HEK293 (cell line): ENCODE data around the gene XKR7.

Experiments
- BCL11B ChIP-seq: fragments of 450-650 bp; formaldehyde crosslinking; IDR thresholded peaks from 2 replicates; pipeline ENCODE4 v1.5.1; 2016; ENCODE audit warnings: low read depth, missing biosample characterization, missing genetic modification characterization
- FEZF1 ChIP-seq: fragments of 450-650 bp; formaldehyde crosslinking; IDR thresholded peaks from 2 replicates; pipeline ENCODE4 v1.5.1; 2016; ENCODE audit warnings: missing biosample characterization, missing genetic modification characterization
- KLF10 ChIP-seq: fragments of 450-650 bp; IDR thresholded peaks from 2 replicates; pipeline ENCODE4 v1.5.1; 2018; ENCODE audit warnings: missing biosample characterization, mild to moderate bottlenecking, missing genetic modification characterization
- OVOL3 ChIP-seq: fragments of 450-650 bp; formaldehyde crosslinking; IDR thresholded peaks from 2 replicates; pipeline ENCODE4 v1.5.1; 2016; ENCODE audit warnings: missing biosample characterization, missing genetic modification characterization
- RBAK ChIP-seq: fragments of 450-650 bp; formaldehyde crosslinking; IDR thresholded peaks from 2 replicates; pipeline ENCODE4 v1.5.1; 2016; ENCODE audit warnings: missing biosample characterization, missing genetic modification characterization
- SCRT1 ChIP-seq: fragments of 450-650 bp; formaldehyde crosslinking; IDR thresholded peaks from 2 replicates; pipeline ENCODE4 v1.5.1; 2016; ENCODE audit warnings: missing biosample characterization, missing genetic modification characterization, borderline replicate concordance
- SCRT2 ChIP-seq: fragments of 450-650 bp; formaldehyde crosslinking; IDR thresholded peaks from 2 replicates; pipeline ENCODE4 v1.5.1; 2016; ENCODE audit warnings: missing biosample characterization, missing genetic modification characterization
- ZBTB48 ChIP-seq: fragments of 450-650 bp; formaldehyde crosslinking; IDR thresholded peaks from 2 replicates; pipeline ENCODE4 v1.5.1; 2016; ENCODE audit warnings: missing biosample characterization, missing genetic modification characterization
- ZBTB7A ChIP-seq: fragments of 450-650 bp; formaldehyde crosslinking; IDR thresholded peaks from 2 replicates; pipeline ENCODE4 v1.5.1; 2016; ENCODE audit warnings: low read depth, missing biosample characterization, missing genetic modification characterization
- ZFP37 ChIP-seq: fragments of 450-650 bp; formaldehyde crosslinking; IDR thresholded peaks from 2 replicates; pipeline ENCODE4 v1.5.1; 2016; ENCODE audit warnings: missing biosample characterization, missing genetic modification characterization
- ZFP69B ChIP-seq: fragments of 450-650 bp; formaldehyde crosslinking; IDR thresholded peaks from 2 replicates; pipeline ENCODE4 v1.5.1; 2016; ENCODE audit warnings: missing biosample characterization, missing genetic modification characterization
- ZIC2 ChIP-seq: fragments of 450-650 bp; formaldehyde crosslinking; IDR thresholded peaks from 2 replicates; pipeline ENCODE4 v1.5.1; 2016; ENCODE audit warnings: missing biosample characterization, missing genetic modification characterization
- ZNF174 ChIP-seq: fragments of 450-650 bp; formaldehyde crosslinking; IDR thresholded peaks from 2 replicates; pipeline ENCODE4 v1.5.0; 2017; ENCODE audit warnings: missing biosample characterization, mild to moderate bottlenecking, missing genetic modification characterization
- ZNF18 ChIP-seq: fragments of 450-650 bp; formaldehyde crosslinking; IDR thresholded peaks from 2 replicates; pipeline ENCODE4 v1.5.1; 2016; ENCODE audit warnings: missing biosample characterization, missing genetic modification characterization
- ZNF2 ChIP-seq: fragments of 450-650 bp; formaldehyde crosslinking; IDR thresholded peaks from 2 replicates; pipeline ENCODE4 v1.5.1; 2016; ENCODE audit warnings: missing biosample characterization, missing genetic modification characterization
- ZNF335 ChIP-seq: fragments of 450-650 bp; formaldehyde crosslinking; conservative IDR thresholded peaks from 2 replicates; pipeline ENCODE4 v1.5.1; 2016; ENCODE audit warnings: missing biosample characterization, missing genetic modification characterization
- ZNF354C ChIP-seq: fragments of 450-650 bp; formaldehyde crosslinking; IDR thresholded peaks from 2 replicates; pipeline ENCODE4 v1.5.1; 2016; ENCODE audit warnings: missing biosample characterization, missing genetic modification characterization, low read depth, borderline replicate concordance
- ZNF366 ChIP-seq: fragments of 450-650 bp; formaldehyde crosslinking; conservative IDR thresholded peaks from 2 replicates; pipeline ENCODE4 v1.5.1; 2016; ENCODE audit warnings: missing biosample characterization, missing genetic modification characterization
- ZNF37A ChIP-seq: fragments of 450-650 bp; IDR thresholded peaks from 2 replicates; pipeline ENCODE4 v1.5.1; 2018; ENCODE audit warnings: missing biosample characterization, missing genetic modification characterization
- ZNF404 ChIP-seq: fragments of 450-650 bp; formaldehyde crosslinking; IDR thresholded peaks from 2 replicates; pipeline ENCODE4 v1.5.1; 2017; ENCODE audit warnings: missing biosample characterization, missing genetic modification characterization
- ZNF416 ChIP-seq: fragments of 450-650 bp; formaldehyde crosslinking; IDR thresholded peaks from 2 replicates; pipeline ENCODE4 v1.5.1; 2016; ENCODE audit warnings: missing biosample characterization, missing genetic modification characterization
- ZNF433 ChIP-seq: fragments of 450-650 bp; formaldehyde crosslinking; IDR thresholded peaks from 2 replicates; pipeline ENCODE4 v1.5.1; 2016; ENCODE audit warnings: missing biosample characterization, missing genetic modification characterization, low read depth
- ZNF510 ChIP-seq: fragments of 450-650 bp; formaldehyde crosslinking; IDR thresholded peaks from 2 replicates; pipeline ENCODE4 v1.5.1; 2018; ENCODE audit warnings: mild to moderate bottlenecking, missing genetic modification characterization, missing biosample characterization; ENCODE audit not compliant: insufficient replicate concordance
- ZNF558 ChIP-seq: fragments of 450-650 bp; formaldehyde crosslinking; IDR thresholded peaks from 2 replicates; pipeline ENCODE4 v1.5.1; 2016; ENCODE audit warnings: missing biosample characterization, missing genetic modification characterization
- ZNF560 ChIP-seq: fragments of 450-650 bp; formaldehyde crosslinking; IDR thresholded peaks from 2 replicates; pipeline ENCODE4 v1.5.1; 2017; ENCODE audit warnings: missing biosample characterization, missing genetic modification characterization, borderline replicate concordance
- ZNF585B ChIP-seq: fragments of 450-650 bp; formaldehyde crosslinking; IDR thresholded peaks from 2 replicates; pipeline ENCODE4 v1.5.1; 2016; ENCODE audit warnings: missing biosample characterization, missing genetic modification characterization
- ZNF629 ChIP-seq: fragments of 450-650 bp; formaldehyde crosslinking; IDR thresholded peaks from 2 replicates; pipeline ENCODE4 v1.5.1; 2017; ENCODE audit warnings: missing biosample characterization, missing genetic modification characterization
- ZNF660 ChIP-seq: fragments of 450-650 bp; IDR thresholded peaks from 2 replicates; pipeline ENCODE4 v1.5.1; 2018; ENCODE audit warnings: missing biosample characterization, mild to moderate bottlenecking, missing genetic modification characterization
- ZNF664 ChIP-seq: fragments of 450-650 bp; formaldehyde crosslinking; IDR thresholded peaks from 2 replicates; pipeline ENCODE4 v1.5.1; 2016; ENCODE audit warnings: missing biosample characterization, missing genetic modification characterization
- ZNF670 ChIP-seq: fragments of 450-650 bp; formaldehyde crosslinking; IDR thresholded peaks from 2 replicates; pipeline ENCODE4 v1.5.1; 2016; ENCODE audit warnings: missing biosample characterization, missing genetic modification characterization, low read depth
- ZNF76 ChIP-seq: fragments of 450-650 bp; formaldehyde crosslinking; IDR thresholded peaks from 2 replicates; pipeline ENCODE4; 2016; ENCODE audit warnings: low read depth, missing biosample characterization, missing genetic modification characterization, borderline replicate concordance
- ZNF791 ChIP-seq: fragments of 450-650 bp; formaldehyde crosslinking; IDR thresholded peaks from 2 replicates; pipeline ENCODE4 v1.5.1; 2016; ENCODE audit warnings: missing biosample characterization, missing genetic modification characterization
- ZNF830 ChIP-seq: fragments of 450-650 bp; IDR thresholded peaks from 2 replicates; pipeline ENCODE4 v1.5.0; 2018; ENCODE audit warnings: missing biosample characterization, missing genetic modification characterization, low read depth, mild to moderate bottlenecking, moderate library complexity
- ZNF843 ChIP-seq: fragments of 450-650 bp; formaldehyde crosslinking; IDR thresholded peaks from 2 replicates; pipeline ENCODE4 v1.5.1; 2016; ENCODE audit warnings: missing biosample characterization, missing genetic modification characterization
- TF ChIP-seq, protein P1 (sequence below): fragments of 450-650 bp; IDR thresholded peaks from 2 replicates; pipeline ENCODE4 v1.5.1; 2018; ENCODE audit warnings: missing biosample characterization, missing genetic modification characterization
- TF ChIP-seq, protein P2 (sequence below): fragments of 450-650 bp; formaldehyde crosslinking; IDR thresholded peaks from 2 replicates; pipeline ENCODE4 v1.5.1; 2016; ENCODE audit warnings: missing biosample characterization, missing genetic modification characterization
- TF ChIP-seq, protein P3 (sequence below): sonication (generic); formaldehyde crosslinking; IDR thresholded peaks from 2 replicates; pipeline ENCODE4 v1.8.1; 2022; ENCODE audit warnings: mild to moderate bottlenecking, moderate library complexity, missing genetic modification reagents

Gene XKR7

GRCh38 chr20:32018269-32019155, 50.6 kb downstream of the XKR7 start (continued):
- no peak for TF ChIP-seq ZNF366 (tag by site-specific recombination)
- TF ChIP-seq ZNF174, result no peak
- TF ChIP-seq ZNF664, result no peak
- no peak for TF ChIP-seq ZNF18 (tag by site-specific recombination)
- TF ChIP-seq ZNF660 (tag by site-specific recombination), result no peak
- TF ChIP-seq RBAK, result no peak
- TF ChIP-seq, protein P1, sequence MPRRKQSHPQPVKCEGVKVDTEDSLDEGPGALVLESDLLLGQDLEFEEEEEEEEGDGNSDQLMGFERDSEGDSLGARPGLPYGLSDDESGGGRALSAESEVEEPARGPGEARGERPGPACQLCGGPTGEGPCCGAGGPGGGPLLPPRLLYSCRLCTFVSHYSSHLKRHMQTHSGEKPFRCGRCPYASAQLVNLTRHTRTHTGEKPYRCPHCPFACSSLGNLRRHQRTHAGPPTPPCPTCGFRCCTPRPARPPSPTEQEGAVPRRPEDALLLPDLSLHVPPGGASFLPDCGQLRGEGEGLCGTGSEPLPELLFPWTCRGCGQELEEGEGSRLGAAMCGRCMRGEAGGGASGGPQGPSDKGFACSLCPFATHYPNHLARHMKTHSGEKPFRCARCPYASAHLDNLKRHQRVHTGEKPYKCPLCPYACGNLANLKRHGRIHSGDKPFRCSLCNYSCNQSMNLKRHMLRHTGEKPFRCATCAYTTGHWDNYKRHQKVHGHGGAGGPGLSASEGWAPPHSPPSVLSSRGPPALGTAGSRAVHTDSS, result no peak
- no peak for TF ChIP-seq ZNF404 (tag by site-specific recombination)
- TF ChIP-seq ZNF843, result no peak
- TF ChIP-seq ZNF560 (tag by site-specific recombination), result no peak
- TF ChIP-seq, protein P2, sequence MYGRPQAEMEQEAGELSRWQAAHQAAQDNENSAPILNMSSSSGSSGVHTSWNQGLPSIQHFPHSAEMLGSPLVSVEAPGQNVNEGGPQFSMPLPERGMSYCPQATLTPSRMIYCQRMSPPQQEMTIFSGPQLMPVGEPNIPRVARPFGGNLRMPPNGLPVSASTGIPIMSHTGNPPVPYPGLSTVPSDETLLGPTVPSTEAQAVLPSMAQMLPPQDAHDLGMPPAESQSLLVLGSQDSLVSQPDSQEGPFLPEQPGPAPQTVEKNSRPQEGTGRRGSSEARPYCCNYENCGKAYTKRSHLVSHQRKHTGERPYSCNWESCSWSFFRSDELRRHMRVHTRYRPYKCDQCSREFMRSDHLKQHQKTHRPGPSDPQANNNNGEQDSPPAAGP (tag by site-specific recombination), result no peak
- peak; percentile 85 for TF ChIP-seq ZBTB48 (tag by site-specific recombination)
- TF ChIP-seq ZIC2 (tag by site-specific recombination), result no peak
- TF ChIP-seq ZNF791 (tag by site-specific recombination), result no peak
- TF ChIP-seq, protein P3, sequence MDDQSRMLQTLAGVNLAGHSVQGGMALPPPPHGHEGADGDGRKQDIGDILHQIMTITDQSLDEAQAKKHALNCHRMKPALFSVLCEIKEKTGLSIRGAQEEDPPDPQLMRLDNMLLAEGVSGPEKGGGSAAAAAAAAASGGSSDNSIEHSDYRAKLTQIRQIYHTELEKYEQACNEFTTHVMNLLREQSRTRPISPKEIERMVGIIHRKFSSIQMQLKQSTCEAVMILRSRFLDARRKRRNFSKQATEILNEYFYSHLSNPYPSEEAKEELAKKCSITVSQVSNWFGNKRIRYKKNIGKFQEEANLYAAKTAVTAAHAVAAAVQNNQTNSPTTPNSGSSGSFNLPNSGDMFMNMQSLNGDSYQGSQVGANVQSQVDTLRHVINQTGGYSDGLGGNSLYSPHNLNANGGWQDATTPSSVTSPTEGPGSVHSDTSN (CRISPR knock-in tag), result no peak
- no peak for TF ChIP-seq ZNF354C
- no peak for TF ChIP-seq ZNF510 (tag by site-specific recombination)
- no peak for TF ChIP-seq BCL11B
- no peak for TF ChIP-seq ZNF416
- TF ChIP-seq FEZF1 (tag by site-specific recombination), result no peak
- TF ChIP-seq ZNF670 (tag by site-specific recombination), result no peak
- no peak for TF ChIP-seq ZFP37 (tag by site-specific recombination)
- TF ChIP-seq ZNF585B (tag by site-specific recombination), result no peak
- peak; percentile 69 for TF ChIP-seq ZNF335 (tag by site-specific recombination)
- TF ChIP-seq ZFP69B (tag by site-specific recombination), result no peak
- TF ChIP-seq ZNF433 (tag by site-specific recombination), result no peak
- no peak for TF ChIP-seq ZNF629
- TF ChIP-seq ZNF37A (tag by site-specific recombination), result no peak
- TF ChIP-seq KLF10 (tag by site-specific recombination), result 0 out of 2 replicates have a peak, but pooled peaks have one; percentile 64
- no peak for TF ChIP-seq SCRT1
- no peak for TF ChIP-seq ZNF558
- TF ChIP-seq SCRT2 (tag by site-specific recombination), result no peak
- no peak for TF ChIP-seq ZNF830 (tag by site-specific recombination)
- TF ChIP-seq ZBTB7A (tag by site-specific recombination), result no peak
- no peak for TF ChIP-seq ZNF2 (tag by site-specific recombination)
- TF ChIP-seq OVOL3 (tag by site-specific recombination), result no peak
- TF ChIP-seq ZNF76, result no peak
